ENCODE results near the gene ESYT1. TPM values are rescaled to one million over a fixed set of nuclear protein-coding genes. Genes with fewer than 3 reads are reported as not detected.

Gene ESYT1
- total and polyA plus RNA-seq, 4 donors = 42.6 to 76.6 (median 61.1) TPM

DNA sequence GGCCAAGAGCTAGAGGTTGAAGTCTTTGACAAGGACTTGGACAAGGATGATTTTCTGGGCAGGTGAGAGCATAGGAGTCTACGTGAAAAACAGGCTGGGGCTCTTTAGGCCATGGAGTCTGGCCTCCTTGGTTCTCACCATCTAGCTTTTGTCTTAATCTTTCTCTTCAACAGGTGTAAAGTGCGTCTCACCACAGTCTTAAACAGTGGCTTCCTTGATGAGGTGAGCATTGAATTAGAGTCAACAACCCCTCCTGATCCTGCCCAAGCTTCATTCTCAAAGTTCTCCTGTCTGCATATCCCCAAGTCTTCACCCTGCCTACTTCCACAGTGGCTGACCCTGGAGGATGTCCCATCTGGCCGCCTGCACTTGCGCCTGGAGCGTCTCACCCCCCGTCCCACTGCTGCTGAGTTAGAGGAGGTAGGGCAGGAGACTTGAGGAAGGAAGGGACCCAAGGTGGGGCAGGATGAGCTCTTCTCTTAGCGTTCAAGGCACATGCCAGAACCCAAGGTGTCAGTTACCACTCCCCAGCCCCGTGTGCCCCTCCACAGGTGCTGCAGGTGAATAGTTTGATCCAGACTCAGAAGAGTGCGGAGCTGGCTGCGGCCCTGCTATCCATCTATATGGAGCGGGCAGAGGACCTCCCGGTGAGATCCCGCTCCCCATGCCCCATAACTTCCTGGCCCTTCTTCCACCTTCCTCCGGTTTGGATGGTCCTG lies 9.9 kb downstream of the ESYT1 start:
- Histone ChIP-seq H3K4me1 (ENCODE audit: control insufficient read depth, insufficient read depth, low read length) (no peaks in the 10 kb centered on the region), H3K36me3 (ENCODE audit: control insufficient read depth, insufficient read depth, low read length) (peaks cover 86% of the 10 kb centered on the region), H3K27me3 (ENCODE audit: control insufficient read depth, insufficient read depth, low read length) (no peaks in the 10 kb centered on the region), H3K9me3 (ENCODE audit: control insufficient read depth, insufficient read depth, low read length) (no peaks in the 10 kb centered on the region), H3K4me3 (ENCODE audit: low read depth, low read length) (no peak overlapping the region), H3K27ac (ENCODE audit: low read depth, low read length) (no peak overlapping the region)
- 95% methylated on average over 5 of the region's 14 CpGs for WGBS (ENCODE audit: insufficient coverage)
- DNase-seq (ENCODE audit: low read depth in 4 of 6, low spot score in 6 of 6) = no peak

DNA sequence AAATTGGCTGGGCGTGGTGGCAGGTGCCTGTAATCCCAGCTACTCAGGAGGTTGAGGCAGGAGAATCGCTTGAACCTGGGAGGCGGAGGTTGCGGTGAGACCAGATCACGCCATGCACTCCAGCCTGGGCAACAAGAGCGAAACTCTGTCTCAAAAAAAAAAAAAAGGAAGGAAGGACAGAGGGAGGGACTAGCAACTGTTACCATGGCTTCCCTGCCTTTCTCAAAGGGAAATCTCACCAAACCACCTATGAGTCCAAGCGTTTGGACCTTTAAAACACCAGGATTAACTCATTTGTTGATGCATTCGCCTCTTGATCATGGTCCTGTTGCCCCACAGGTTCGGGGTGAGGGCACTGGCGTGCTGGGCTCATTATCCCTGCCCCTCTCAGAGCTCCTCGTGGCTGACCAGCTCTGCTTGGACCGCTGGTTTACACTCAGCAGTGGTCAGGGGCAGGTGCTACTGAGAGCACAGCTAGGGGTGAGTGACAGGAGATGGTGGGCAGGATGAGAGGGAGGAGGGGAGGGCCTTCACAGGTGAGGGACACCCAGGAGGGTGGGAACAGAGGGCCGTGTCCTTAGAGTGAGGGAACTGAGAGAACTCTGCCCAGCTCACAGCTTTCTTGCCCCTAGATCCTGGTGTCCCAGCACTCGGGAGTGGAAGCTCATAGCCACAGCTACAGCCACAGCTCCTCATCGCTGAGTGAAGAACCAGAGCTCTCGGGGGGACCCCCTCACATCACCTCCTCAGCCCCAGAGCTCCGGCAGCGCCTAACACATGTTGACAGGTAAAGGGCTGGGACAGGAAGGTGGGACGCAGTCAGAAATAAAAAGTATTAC lies 14.1 kb downstream of the ESYT1 start:
- Histone ChIP-seq H3K27me3 (ENCODE audit: control insufficient read depth, insufficient read depth, low read length) (no peaks in the 10 kb centered on the region), H3K36me3 (ENCODE audit: control insufficient read depth, insufficient read depth, low read length) (peaks cover 59% of the 10 kb centered on the region), H3K27ac (ENCODE audit: low read depth, low read length) (no peak overlapping the region), H3K4me1 (ENCODE audit: control insufficient read depth, insufficient read depth, low read length) (no peaks in the 10 kb centered on the region), H3K4me3 (ENCODE audit: low read depth, low read length) (no peak overlapping the region), H3K9me3 (ENCODE audit: control insufficient read depth, insufficient read depth, low read length) (no peaks in the 10 kb centered on the region)
- no peak for DNase-seq (ENCODE audit: low read depth in 4 of 6, low spot score in 6 of 6)
- WGBS (ENCODE audit: insufficient coverage) = 89% methylated on average over 9 of the region's 19 CpGs

- H3K27ac ChIP-seq (ENCODE audit: low read depth, low read length) = no peak overlapping the region
- no peak for DNase-seq (ENCODE audit: low read depth in 4 of 6, low spot score in 6 of 6)
- no peaks in the 10 kb centered on the region for H3K4me1 ChIP-seq (ENCODE audit: control insufficient read depth, insufficient read depth, low read length)
- peaks cover 49% of the 10 kb centered on the region for H3K36me3 ChIP-seq (ENCODE audit: control insufficient read depth, insufficient read depth, low read length)
- H3K9me3 ChIP-seq (ENCODE audit: control insufficient read depth, insufficient read depth, low read length) = no peaks in the 10 kb centered on the region
- no peaks in the 10 kb centered on the region for H3K27me3 ChIP-seq (ENCODE audit: control insufficient read depth, insufficient read depth, low read length)
- 100% methylated on average over 1 of the region's 4 CpGs for WGBS (ENCODE audit: insufficient coverage)
- no peak overlapping the region for H3K4me3 ChIP-seq (ENCODE audit: low read depth, low read length)
Observed at GRCh38 chr12:56143217-56143616, 15.2 kb downstream of the ESYT1 start.

GRCh38 chr12:56143870-56144269 lies 15.8 kb downstream of the ESYT1 start:
- H3K36me3 ChIP-seq (ENCODE audit: control insufficient read depth, insufficient read depth, low read length) = peaks cover 44% of the 10 kb centered on the region
- no peaks in the 10 kb centered on the region for H3K27me3 ChIP-seq (ENCODE audit: control insufficient read depth, insufficient read depth, low read length)
- H3K4me1 ChIP-seq (ENCODE audit: control insufficient read depth, insufficient read depth, low read length) = no peaks in the 10 kb centered on the region
- no peak overlapping the region for H3K4me3 ChIP-seq (ENCODE audit: low read depth, low read length)
- H3K9me3 ChIP-seq (ENCODE audit: control insufficient read depth, insufficient read depth, low read length) = no peaks in the 10 kb centered on the region
- WGBS (ENCODE audit: insufficient coverage) = 77% methylated on average over 8 of the region's 8 CpGs
- H3K27ac ChIP-seq (ENCODE audit: low read depth, low read length) = peak overlapping the region; percentile 25
- DNase-seq (ENCODE audit: low read depth in 4 of 6, low spot score in 6 of 6) = no peak

DNA sequence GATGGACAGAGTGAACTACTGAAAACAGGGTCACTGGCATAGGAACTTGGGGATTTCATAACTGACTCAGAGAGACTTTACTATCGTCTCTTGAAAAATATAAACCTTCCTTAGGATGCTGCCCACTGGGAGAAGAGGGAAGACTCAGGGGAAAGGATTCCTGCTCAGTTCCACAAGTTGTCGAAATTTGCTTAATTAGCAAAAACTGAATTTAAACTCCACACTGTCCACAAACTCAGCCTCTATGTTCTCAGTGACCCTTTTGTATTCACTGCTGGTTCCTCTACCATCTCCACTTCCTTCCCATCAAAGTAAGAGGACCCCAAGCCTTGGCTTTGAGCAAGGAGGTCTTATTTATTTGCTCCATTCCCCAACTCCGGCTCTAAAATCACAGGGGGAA lies 17.1 kb downstream of the ESYT1 start:
- DNase-seq (ENCODE audit: low read depth in 4 of 6, low spot score in 6 of 6) = no peak
- H3K4me3 ChIP-seq (ENCODE audit: low read depth, low read length) = no peak overlapping the region
- no peaks in the 10 kb centered on the region for H3K4me1 ChIP-seq (ENCODE audit: control insufficient read depth, insufficient read depth, low read length)

DNA sequence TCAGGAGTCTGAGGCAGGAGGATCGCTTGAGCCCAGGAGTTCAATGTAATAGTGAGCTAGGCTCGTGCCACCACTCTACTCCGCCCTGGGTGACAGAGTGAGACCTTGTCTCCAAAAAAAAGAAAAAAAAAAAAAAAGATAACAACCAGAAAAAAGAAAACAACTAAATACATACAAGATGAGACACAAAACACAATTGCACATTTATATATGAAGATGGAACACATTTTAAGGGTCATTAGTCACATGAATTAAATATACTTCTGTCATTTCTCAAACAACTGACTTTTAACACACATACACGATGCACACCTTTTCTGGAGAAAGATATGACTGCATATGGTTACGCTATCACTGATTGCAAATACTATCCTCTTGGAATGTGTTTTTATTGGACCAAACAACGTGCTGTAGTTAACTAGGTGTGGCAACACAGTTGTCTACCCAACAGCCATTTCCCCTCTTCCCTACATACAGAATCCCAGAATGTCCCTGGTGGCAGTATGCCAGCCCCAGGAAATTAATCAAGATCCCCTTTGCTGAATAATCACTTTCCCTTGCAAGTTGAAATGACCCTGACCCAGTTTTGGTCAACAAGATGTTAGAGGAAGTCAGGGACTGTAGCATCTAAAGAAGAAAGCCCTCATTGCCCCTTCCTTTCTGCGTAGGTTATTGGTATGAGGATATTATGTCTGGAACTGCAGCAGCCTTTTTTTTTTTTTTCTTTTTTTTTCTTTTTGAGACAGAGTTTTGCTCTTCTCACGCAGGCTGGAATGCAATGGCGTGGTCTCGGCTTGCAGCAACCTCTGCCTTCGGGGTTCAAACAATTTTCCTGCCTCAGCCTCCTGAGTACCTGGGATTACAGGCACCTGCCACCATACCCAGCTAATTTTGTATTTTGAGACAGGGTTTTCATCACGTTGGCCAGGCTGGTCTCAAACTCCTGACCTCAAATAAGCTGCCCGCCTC lies 18.7 kb downstream of the ESYT1 start:
- Histone ChIP-seq H3K27me3 (ENCODE audit: control insufficient read depth, insufficient read depth, low read length) (no peaks in the 10 kb centered on the region), H3K36me3 (ENCODE audit: control insufficient read depth, insufficient read depth, low read length) (peaks cover 25% of the 10 kb centered on the region), H3K4me1 (ENCODE audit: control insufficient read depth, insufficient read depth, low read length) (peaks cover 7% of the 10 kb centered on the region), H3K27ac (ENCODE audit: low read depth, low read length) (peak overlapping the region; percentile 16), H3K9me3 (ENCODE audit: control insufficient read depth, insufficient read depth, low read length) (no peaks in the 10 kb centered on the region), H3K4me3 (ENCODE audit: low read depth, low read length) (no peak overlapping the region)
- WGBS (ENCODE audit: insufficient coverage) = 89% methylated on average over 5 of the region's 13 CpGs
- peak in 1 of 6 donors; percentile 50 for DNase-seq (ENCODE audit: low read depth in 4 of 6, low spot score in 6 of 6)

More for the DNA sequence above, 17.1 kb downstream of the ESYT1 start:
- Histone ChIP-seq H3K27me3 (ENCODE audit: control insufficient read depth, insufficient read depth, low read length) (no peaks in the 10 kb centered on the region), H3K27ac (ENCODE audit: low read depth, low read length) (no peak overlapping the region), H3K9me3 (ENCODE audit: control insufficient read depth, insufficient read depth, low read length) (no peaks in the 10 kb centered on the region), H3K36me3 (ENCODE audit: control insufficient read depth, insufficient read depth, low read length) (peaks cover 33% of the 10 kb centered on the region)
- WGBS (ENCODE audit: insufficient coverage) = no CpG with 5 or more reads among the region's 3 CpGs

DNA sequence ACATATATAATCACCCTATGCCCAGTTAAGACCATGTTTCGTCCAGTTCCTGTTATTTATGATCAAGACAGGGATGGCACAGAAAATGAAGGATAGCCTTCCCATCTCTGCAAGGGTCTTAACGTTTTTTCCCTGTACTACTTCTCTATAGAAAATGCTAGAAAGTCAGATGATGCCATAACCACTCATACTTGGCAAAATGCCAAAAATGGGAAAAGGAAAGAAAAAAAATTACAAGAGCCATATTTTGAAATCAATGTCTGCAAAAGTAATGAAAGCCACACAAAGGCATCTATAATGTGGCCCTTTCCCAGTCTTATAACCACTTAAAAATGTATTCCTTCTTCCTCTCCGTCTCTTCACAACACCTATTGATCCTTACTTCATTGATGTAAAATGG lies 22.5 kb downstream of the ESYT1 start:
- H3K4me1 ChIP-seq (ENCODE audit: control insufficient read depth, insufficient read depth, low read length) = peaks cover 29% of the 10 kb centered on the region
- H3K27ac ChIP-seq (ENCODE audit: low read depth, low read length) = no peak overlapping the region
- no CpG with 5 or more reads among the region's 3 CpGs for WGBS (ENCODE audit: insufficient coverage)

DNA sequence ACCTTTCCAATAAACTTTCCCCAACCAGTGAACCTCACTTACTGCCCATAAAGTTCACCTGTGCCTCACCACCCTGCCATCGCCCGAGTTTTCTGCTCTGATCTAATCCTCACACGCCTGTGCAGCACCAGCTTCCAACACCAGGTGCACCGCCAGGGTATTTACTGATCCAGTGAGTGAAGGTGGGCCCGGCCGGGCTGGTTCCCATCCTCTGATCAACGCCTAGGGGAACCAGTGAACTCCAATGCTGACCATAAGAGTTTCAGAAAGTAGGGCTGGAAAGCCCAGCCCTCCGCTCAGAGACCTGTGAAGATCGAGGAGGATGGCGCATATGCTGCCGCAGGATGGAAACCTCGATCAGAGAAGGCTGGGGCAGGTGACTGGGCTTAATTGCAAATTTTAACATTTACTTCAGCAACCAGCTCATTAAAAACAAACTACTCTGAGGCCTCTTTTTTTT lies 23.6 kb downstream of the ESYT1 start:
- peak overlapping the region; percentile 80 for H3K4me3 ChIP-seq (ENCODE audit: low read depth, low read length)
- H3K9me3 ChIP-seq (ENCODE audit: control insufficient read depth, insufficient read depth, low read length) = no peaks in the 10 kb centered on the region
- H3K27ac ChIP-seq (ENCODE audit: low read depth, low read length) = peak overlapping the region; percentile 93
- H3K4me1 ChIP-seq (ENCODE audit: control insufficient read depth, insufficient read depth, low read length) = peaks cover 32% of the 10 kb centered on the region
- H3K36me3 ChIP-seq (ENCODE audit: control insufficient read depth, insufficient read depth, low read length) = peaks cover 22% of the 10 kb centered on the region
- no peaks in the 10 kb centered on the region for H3K27me3 ChIP-seq (ENCODE audit: control insufficient read depth, insufficient read depth, low read length)
- 6% methylated on average over 12 of the region's 12 CpGs for WGBS (ENCODE audit: insufficient coverage)
- DNase-seq (ENCODE audit: low read depth in 4 of 6, low spot score in 6 of 6) = peak in 1 of 6 donors; percentile 56

More for the DNA sequence above, 22.5 kb downstream of the ESYT1 start:
- Histone ChIP-seq H3K36me3 (ENCODE audit: control insufficient read depth, insufficient read depth, low read length) (peaks cover 14% of the 10 kb centered on the region), H3K9me3 (ENCODE audit: control insufficient read depth, insufficient read depth, low read length) (no peaks in the 10 kb centered on the region), H3K4me3 (ENCODE audit: low read depth, low read length) (no peak overlapping the region), H3K27me3 (ENCODE audit: control insufficient read depth, insufficient read depth, low read length) (no peaks in the 10 kb centered on the region)
- DNase-seq (ENCODE audit: low read depth in 4 of 6, low spot score in 6 of 6) = no peak

- peaks cover 38% of the 10 kb centered on the region for H3K4me1 ChIP-seq (ENCODE audit: control insufficient read depth, insufficient read depth, low read length)
- peak within 1 kb of the TSS; percentile 80 for H3K4me3 ChIP-seq (ENCODE audit: low read depth, low read length)
- WGBS (ENCODE audit: insufficient coverage) = 0% methylated on average over 26 of the region's 37 CpGs
- peak within 1 kb of the TSS; percentile 93 for H3K27ac ChIP-seq (ENCODE audit: low read depth, low read length)
- no peaks in the 10 kb centered on the region for H3K27me3 ChIP-seq (ENCODE audit: control insufficient read depth, insufficient read depth, low read length)
- H3K9me3 ChIP-seq (ENCODE audit: control insufficient read depth, insufficient read depth, low read length) = no peaks in the 10 kb centered on the region
- peak; percentile 83 to 98 (median 90) for DNase-seq (ENCODE audit: low read depth in 4 of 6, low spot score in 6 of 6)
- H3K36me3 ChIP-seq (ENCODE audit: control insufficient read depth, insufficient read depth, low read length) = peaks cover 22% of the 10 kb centered on the region
Observed at GRCh38 chr12:56152132-56152755, 24.2 kb downstream of the ESYT1 start, which contains the start of gene MYL6B. TSS of gene MYL6B (plus strand) at chr12:56152587. CDS start at chr12:56153919, 1,332 bp downstream.

Data from spinal cord (tissue), 10 donors.